Measurements from ENCODE around the gene IQCN.

DNA sequence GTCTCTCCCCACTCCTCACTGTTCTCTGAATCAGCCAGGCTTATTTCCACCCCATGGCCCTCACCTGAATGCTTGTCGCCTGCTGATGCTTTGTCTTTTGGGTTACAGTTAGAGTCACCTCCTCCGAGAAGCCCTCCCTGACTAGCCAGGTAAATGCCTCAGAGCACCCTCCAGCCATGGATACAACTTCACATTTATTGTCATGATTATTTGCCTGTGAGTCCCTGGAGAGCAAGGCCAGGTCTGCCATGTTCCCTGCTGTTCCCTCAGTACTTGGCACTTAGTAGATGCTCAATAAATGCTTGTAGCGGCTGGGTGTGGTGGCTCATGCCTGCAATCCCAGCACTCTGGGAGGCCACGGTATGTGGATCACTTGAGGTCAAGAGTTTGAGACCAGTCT lies 44.3 kb downstream of the IQCN start:
- TF ChIP-seq EP300 (IDR thresholded peaks at IDR 0.05): no peak
- TF ChIP-seq, protein P1, sequence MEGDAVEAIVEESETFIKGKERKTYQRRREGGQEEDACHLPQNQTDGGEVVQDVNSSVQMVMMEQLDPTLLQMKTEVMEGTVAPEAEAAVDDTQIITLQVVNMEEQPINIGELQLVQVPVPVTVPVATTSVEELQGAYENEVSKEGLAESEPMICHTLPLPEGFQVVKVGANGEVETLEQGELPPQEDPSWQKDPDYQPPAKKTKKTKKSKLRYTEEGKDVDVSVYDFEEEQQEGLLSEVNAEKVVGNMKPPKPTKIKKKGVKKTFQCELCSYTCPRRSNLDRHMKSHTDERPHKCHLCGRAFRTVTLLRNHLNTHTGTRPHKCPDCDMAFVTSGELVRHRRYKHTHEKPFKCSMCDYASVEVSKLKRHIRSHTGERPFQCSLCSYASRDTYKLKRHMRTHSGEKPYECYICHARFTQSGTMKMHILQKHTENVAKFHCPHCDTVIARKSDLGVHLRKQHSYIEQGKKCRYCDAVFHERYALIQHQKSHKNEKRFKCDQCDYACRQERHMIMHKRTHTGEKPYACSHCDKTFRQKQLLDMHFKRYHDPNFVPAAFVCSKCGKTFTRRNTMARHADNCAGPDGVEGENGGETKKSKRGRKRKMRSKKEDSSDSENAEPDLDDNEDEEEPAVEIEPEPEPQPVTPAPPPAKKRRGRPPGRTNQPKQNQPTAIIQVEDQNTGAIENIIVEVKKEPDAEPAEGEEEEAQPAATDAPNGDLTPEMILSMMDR (IDR thresholded peaks at IDR 0.05): no peak

Measured in sigmoid colon (tissue), 4 donors.